Superior temporal gyrus (tissue), 1 donor: Measurements from ENCODE around the gene CUL7.
A peak's percentile ranks its signal among the peaks of the same experiment; 100 is the strongest.

Experiments used
- DNase-seq: peaks from one replicate; pipeline ENCODE4 v3.0.0-alpha.2; 2016; ENCODE audit errors: extremely low spot score

CUL7 gene

GRCh38 chr6:43077333-43077809 is 23.7 kb upstream of the CUL7 start:
- DNase-seq = no peak

- no peak for DNase-seq
Observed at GRCh38 chr6:43076464-43077332, 23.0 kb upstream of the CUL7 start.

- DNase-seq = no peak
Observed at GRCh38 chr6:43075670-43076463, 22.2 kb upstream of the CUL7 start, which contains the start of gene PTK7. Gene PTK7, plus strand, starts transcription at chr6:43076314. Its CDS starts 175 bp downstream, at chr6:43076489.

GRCh38 chr6:43074847-43075669 is 21.4 kb upstream of the CUL7 start:
- DNase-seq = no peak

- no peak for DNase-seq
Observed at GRCh38 chr6:43070028-43070632, 16.5 kb upstream of the CUL7 start.

- DNase-seq = no peak
Observed at GRCh38 chr6:43062818-43063217, 9.2 kb upstream of the CUL7 start.

GRCh38 chr6:43061861-43062260 is 8.2 kb upstream of the CUL7 start:
- DNase-seq = no peak

GRCh38 chr6:43060755-43061633 is 7.3 kb upstream of the CUL7 start:
- DNase-seq = no peak

GRCh38 chr6:43060034-43060754 is 6.5 kb upstream of the CUL7 start:
- no peak for DNase-seq

- peak; percentile 99 for DNase-seq
Observed at GRCh38 chr6:43059168-43060033, 5.8 kb upstream of the CUL7 start, which contains the start of the genes KLC4 and MRPL2. Gene KLC4, plus strand, starts transcription at chr6:43059631. Its CDS starts 1,705 bp downstream, at chr6:43061336. Gene MRPL2, minus strand, starts transcription at chr6:43059434. Its CDS starts 53 bp downstream, at chr6:43059381.

GRCh38 chr6:43058531-43058930 is 4.9 kb upstream of the CUL7 start:
- no peak for DNase-seq

- no peak for DNase-seq
Observed at GRCh38 chr6:43055966-43056365, 2.3 kb upstream of the CUL7 start.

- DNase-seq = no peak
Observed at GRCh38 chr6:43054206-43054943, 724 bp upstream of the CUL7 start.

- no peak for DNase-seq
Observed at GRCh38 chr6:43052842-43053544, 658 bp downstream of the CUL7 start.

- no peak for DNase-seq
Observed at GRCh38 chr6:43052225-43052841, 1.3 kb downstream of the CUL7 start.

- no peak for DNase-seq
Observed at GRCh38 chr6:43050981-43051380, 2.7 kb downstream of the CUL7 start.

- no peak for DNase-seq
Observed at GRCh38 chr6:43047998-43048397, 5.7 kb downstream of the CUL7 start.
